COLO668 (cell line): ENCODE data around the gene ITGA2B.

ENCODE experiments used
- DNase-seq: peaks from one replicate; lab custom pipeline; 2025; ENCODE audit not compliant: unreplicated experiment; lab: John Stamatoyannopoulos, UW

Gene ITGA2B

DNA sequence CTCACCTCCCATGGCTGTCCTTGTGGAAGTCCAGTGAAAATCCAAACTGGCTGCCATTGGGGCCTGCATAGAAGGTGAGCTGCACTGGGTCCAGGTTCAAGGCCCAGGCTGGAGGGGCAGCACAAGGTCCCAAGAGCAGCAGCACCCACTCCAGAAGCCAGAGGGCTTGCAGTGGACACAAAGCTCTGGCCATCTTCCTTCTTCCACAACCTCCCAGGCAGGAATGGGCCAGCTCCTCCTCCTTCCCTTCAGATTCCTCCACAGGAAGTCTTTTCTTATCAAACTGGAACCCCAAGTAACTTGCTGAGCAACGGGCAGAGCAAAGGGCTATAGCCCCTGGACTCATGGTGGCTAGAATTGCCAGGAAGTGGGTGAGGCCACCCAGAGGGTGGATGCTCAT is at the start of gene ITGA2B:
TSS of gene ITGA2B (minus strand) at position 369 of the 400 bp plus-strand sequence. CDS start at position 193, 176 bp downstream.
- DNase-seq: no peak

DNA sequence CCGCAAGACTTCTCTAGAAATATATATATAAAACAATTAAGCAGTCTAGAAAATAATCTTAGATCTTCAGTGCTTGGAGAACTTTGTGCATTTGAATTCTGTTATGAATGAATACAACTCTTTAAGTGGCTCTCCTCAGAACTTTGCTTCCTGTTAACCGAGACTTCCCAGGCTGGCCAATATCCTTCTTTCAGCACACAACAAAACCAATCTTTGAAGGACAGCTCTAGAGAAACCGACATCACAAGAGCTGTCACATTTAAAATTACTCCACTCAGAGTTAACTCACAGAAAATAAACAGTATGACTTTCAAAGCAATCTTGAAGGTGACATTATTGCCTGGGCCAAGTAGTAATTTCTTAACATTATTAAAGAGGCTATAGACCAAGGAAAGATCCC is 49.7 kb upstream of the ITGA2B start:
- DNase-seq: no peak

DNA sequence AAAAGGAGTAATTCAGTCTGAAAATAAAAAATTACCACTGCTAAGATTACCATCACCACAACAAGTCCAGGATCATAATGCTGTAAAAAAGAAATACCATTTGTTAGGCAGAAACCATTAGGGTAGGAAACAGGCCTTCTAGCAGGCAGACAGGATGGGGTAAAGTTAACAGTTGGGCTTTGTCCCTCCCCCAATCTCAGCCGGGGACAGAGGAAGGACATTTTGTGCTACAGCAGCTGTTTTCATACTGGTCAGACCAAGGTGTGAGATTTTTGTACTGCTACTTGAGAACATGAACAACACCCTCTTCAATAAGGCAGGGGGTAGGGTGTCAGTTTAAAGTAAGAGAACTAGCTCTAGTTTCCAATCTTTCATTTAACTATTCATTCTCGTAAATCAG is 49.2 kb upstream of the ITGA2B start:
- no peak for DNase-seq

DNA sequence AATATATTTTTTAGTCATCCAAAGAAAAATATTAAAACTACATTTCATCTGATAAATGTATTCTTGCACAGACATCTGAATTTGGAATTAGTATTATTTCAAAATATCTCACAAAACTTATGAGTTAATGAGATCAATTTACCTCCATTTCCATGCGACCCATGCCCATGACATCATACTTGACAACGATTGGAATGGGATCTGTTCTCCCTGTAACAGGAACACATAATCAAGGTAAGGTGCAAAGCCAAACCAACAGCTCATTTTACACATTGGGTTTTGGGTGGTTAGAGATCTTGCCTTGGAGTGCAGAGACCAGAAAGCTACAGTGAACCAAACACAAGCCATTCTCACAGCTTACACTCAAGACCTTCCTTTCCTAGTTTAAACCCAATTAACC is 46.9 kb upstream of the ITGA2B start:
- DNase-seq: no peak

DNA sequence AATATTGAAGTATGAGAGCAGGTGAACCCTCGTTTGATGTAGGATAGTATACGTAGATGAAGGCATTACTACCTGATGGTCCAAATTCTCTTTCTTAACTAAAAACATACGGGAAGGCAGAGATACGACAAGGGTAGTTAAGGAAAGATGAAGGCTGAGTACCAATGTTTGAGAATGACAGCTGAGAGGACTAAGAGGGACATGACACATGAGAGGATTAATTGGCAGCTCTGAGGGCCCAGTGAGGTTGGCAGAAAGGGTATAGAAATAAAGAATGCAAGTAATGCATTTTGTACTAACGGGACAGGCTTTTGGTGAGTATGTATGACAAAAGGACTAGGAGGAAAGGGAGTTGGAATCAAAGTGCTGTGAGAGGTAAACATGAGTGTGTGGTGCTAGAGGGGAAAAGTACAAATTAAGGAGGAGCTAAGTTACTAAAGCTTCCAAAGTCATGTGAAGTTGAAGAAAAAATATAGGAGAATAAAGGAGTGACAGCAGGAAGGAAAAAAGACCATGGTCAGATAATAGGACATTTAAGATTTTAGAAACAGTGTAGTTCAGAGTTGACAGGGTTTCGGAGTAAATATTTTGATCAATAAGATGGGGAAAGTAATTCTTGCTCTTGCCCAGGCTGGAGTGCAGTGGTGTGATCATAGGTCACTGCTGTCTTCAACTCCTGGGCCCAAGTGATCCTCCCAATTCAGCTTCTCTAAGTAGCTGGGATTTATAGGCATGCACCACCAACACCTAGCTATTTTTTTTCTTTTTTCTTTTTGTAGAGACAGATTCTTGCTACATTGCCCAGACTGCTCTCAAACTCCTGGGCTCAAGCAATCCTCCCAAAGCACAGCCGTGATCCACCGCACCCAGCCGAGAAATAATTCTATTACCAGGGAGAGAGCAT is 43.1 kb upstream of the ITGA2B start:
- no peak for DNase-seq

DNA sequence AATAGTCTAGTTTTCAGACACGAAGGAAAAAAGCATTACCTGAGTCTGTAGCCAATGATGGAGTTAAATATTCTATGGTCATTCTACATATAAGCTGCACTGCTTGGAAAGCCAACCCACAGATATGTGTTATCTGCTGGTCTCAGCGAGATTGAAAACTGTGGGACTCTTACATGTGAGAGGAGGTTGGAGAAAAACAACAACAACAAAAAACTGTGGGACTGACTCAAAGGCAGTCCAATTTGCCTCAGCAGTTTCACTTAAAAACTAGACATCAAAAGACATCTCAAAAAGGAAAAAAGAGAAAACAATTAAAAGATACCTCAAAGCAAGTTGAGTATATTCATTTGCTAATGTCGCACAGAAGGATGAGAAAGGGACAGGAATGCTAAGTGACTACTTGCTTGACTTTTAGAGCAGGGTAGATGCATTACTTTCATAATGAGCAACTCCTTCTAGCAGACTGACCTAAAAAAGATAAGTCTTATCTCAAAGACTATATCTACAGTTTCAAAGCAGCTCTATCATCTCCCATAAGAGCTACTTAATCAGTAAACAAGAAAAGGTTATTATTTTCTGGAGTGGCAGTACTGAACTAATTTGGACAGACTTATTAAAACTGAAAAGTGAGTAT is 35.5 kb upstream of the ITGA2B start:
- no peak for DNase-seq

DNA sequence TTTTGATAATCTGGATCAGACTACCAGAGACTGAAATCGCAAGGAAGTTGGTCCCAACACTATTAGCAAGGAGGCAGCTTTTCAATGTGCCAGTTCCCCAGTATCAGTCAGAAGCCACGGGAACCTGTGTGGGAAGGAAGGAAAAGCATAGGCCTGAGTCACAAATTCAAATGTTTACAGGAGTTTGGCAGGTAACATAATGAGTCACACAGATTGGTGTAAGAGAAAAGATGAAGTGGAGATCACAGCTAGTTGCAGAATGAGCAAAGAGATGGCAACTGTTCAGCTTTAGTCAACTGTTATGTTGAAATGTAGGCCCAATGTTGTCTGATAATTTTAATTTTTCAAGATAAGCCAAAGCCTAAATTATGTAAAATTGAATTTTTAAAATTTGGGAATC is 28.1 kb upstream of the ITGA2B start:
- DNase-seq: no peak

DNA sequence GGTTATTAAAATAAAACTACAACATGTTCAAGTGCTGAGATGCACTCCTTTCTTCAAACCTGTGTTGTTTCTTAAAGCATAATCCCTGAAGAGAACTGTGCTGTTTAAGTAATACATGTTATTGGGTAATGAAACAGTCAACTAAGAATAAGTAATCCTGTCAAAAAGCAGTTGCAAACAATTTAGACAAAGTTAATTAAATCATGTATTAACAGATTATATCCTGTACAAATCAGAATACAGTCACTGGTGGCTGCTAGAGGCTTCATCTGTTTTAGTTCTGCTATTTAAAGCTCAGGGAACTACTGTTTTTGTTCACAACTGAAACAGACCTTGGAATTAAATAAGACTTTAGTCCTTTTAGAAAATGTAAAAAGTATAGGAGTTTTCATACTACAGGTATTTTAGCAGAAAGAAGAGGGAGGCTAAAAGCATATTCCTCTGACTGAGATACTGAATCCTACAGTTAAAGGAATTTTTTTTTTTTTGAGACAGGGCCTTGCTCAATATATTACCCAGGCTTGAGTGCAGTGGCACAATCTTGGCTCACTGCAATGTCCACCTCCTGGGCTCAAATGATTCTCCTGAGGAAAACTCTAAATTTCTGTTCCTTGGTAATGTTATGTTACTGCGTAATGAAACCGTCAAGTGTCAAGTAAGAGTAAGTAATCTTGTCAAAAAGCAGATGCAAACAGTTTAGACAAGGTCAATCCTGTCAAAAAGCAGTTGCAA is 27.3 kb upstream of the ITGA2B start:
- no peak for DNase-seq

DNA sequence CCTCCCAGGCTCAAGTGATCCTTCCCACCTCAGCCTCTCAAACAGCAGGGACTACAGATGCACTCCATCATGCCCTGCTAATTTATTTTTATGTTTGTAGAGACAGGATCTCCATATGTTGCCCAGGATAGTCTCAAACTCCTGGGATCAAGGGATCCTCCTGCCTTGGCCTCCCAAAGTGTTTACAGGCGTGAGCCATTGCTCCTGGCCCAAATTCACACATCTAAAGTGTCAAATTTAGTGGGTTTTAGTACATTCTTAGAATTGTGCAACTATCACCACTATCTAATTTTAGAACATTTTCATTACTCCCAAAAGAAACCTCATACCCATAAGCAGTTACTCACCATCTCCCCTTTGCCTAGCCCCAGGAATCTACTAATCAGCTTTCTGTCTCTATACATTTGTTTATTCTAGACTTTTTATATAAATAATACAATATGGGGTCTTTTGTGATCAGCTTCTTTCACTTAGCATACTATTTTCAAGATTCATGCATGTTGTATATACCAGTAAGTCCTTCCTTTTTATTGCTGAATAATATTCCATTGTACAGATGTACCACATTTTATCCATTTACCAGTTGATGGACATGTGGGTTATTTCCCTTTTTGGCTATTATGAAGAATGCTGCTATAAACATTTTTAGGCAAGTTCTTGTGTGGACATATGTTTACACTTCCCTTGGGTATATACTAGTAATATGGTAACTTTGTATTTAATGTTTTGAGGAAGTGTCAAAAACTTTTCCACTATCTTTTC is 25.1 kb upstream of the ITGA2B start:
- no peak for DNase-seq

DNA sequence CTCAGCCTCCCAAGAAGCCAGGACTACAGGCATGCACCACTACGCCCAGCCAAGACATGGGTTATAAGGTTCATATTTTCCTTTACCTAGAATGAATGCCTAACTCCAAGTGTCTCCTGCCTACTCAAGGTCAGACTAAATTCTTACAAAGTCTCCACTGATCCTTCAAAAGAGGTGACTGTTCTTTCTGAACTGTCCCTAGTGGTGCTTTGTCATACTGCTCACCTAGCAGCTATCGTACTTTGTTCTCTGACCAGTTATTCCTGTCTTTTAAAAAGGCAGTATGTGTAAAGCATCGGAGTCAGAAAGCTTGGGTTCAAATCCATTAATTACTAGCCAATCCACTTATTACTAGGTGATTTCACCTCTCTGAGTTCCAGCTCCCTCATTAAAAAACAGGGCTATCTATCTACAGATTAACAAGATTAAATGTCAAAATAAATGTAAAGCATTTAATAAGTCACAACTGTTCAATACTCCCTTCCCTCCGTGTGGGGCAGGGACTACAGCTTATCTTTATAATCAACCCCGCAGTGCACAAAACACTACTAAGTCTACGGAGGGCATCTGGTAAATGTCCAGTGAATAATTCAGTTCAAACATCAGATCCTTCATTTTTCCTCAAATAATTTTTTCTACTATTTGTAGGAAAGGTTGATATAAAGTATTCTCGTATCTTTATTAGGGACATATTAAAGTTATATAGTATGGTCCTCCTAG is 20.0 kb upstream of the ITGA2B start:
- no peak for DNase-seq

DNA sequence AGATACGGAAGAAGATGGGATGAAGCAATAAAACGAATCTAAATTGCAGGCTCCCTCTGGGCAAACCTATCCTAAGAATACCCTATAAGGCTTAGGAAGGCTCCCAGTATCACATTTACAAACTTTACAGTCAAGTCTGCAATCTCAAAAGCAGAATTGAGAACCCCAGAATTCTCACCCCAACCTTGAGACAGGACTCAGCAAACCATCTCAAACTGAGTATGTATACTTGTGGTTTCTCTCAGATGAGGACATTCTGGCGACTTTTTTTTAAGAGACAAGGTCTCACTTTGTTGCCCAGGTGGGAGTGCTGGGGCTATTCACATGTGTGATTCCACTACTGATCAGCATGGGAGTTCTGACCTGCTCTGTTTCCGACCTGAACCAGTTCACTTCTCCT is 19.3 kb upstream of the ITGA2B start:
- no peak for DNase-seq

DNA sequence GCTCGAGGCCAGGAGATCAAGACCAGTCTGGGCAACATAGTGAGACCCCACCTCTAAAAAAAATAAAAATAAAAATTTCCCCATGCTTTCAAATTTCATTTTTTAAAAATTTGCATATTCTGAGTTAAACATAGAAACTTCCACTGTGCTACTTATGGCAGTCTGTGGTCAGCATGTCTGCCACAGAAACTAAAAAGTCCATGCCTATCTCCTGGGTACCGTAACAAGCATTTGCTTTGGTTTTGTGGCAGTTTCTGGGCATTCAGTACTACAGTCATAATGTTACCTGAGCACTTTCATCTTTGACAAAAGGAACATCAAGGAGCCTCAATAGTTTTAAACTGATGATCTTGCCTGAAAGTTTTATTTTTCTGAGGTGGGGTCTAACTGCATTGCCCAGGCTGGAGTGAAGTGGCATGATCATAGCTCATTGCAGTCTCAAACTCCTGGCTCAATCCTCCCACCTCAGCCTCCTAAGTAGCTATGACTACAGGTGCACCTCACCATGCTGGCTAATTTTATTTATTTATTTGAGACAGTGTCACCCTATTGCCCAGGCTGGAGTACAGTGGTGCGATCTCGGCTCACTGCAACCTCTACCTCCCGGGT is 13.2 kb upstream of the ITGA2B start:
- DNase-seq: no peak

DNA sequence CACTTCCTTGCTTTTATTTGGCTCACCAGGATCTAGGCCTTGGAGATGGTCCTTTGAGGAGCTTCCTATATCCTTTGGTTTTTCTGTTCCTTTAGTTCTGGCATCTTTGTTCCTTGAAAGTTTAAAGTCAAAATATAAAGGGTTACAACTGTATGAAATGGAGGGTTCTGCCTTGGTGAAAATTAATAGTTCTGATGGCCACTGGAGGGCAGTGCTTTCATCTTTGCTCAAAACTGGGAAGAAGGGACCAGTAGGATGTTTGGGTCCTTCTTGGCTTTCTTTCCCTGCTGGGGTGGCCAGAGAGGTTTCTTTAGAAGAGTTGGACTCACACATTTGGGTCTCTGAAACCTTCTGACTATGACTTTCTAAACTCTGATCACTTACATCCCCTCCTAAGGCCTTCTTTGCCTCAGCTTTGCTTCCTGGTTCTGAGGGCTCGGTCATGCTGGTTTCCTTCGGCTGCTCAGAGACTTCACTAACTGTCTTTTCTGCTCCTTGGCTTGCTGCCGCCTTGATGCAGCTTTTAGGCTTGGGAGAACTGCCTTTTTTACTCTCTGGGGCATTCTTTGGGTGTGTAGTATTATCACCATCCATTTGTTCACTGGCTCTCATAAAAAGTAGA is 10.9 kb upstream of the ITGA2B start:
- no peak for DNase-seq

DNA sequence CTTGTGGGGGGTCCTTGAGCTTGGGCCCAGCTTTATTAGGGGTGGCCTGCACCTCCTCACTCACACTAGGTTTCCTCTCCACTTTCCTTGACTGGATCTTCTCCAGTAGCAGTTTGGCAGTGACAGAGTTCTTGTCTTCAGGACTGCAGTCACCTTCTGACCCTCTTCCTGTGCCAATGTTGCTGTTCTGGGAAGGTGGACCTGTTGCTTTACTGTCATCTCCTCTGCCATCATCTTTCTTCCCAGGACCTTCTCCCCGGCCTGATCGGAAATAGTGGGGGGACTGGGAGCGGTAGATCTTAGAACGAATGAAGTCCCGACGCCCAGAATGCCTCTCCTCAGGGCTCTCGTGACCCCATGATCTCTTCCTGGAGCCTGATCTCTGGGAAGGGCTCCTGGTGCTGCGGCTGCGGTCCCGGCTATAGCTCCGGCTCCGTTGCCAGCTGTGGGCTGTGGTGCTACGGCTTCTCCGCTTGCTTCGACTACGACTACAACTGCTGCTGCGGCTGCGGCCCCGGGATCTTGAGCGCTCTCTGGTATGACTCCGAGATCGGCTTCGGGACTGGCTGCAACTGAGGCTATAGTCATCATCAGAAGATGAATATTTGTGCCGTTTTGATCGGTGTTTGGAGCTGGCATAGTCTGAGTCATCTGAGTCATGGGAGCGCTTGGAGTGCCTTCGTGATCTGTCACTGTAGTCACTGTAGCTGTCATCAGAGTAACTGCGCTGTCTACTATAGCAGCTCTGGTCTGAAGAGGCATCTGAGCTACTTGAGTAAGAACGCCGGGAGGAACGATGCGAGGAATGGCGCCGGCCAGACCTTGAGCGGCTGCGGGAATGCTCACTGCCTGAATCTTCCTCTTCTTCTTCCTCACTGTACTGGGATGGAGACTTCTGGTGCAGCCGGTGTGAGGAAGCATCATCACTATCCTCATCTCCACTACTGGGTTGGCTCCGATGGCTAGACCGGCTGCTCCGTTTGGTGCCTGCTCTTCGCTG is 9.5 kb upstream of the ITGA2B start:
- no peak for DNase-seq

DNA sequence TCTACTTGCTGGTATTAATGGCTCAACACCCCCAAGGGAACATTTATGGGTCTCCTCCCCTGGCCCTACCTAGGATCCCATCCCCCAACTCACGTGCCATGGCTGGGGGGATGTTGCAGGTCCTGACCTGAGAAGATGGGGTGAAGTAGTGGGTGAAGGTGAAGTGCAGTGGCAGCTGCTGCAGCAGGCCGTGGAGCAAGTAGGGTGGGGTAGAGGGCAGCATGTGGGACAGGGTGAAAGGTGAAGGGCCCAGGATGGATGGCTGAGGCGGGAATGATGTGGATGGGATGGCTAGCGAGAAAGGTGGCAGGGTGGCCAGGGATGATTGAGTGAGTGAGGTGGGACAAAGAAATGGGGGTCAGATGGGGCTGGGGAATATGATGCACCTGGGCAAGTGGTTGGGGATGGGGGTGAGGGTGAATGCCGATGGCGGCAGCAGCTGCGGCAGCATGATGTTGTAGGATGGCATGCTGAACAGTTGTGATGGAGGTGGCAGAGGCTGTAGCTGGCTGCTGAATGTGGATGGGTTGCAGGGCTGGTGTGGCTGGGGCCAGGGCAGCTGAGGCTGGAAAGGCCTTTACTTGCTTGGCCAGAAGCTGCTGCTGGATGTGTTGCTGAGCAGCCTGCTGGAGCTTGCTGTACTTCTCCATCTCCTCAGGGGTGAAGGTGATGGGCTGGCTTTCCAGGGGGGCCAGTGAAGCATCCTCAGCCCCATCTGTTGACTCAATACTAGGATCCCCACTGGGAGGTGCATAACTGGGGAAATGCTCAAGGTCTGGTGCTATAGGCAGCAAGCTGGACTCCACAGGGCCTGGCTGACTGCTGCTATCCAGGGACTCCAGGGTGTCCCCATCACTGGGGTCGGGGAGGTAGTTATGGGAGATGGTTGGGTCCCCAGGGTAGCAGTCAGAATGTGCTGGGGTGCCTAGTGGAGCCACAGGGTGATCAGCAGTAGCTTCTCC is 8.3 kb upstream of the ITGA2B start:
- DNase-seq: no peak

DNA sequence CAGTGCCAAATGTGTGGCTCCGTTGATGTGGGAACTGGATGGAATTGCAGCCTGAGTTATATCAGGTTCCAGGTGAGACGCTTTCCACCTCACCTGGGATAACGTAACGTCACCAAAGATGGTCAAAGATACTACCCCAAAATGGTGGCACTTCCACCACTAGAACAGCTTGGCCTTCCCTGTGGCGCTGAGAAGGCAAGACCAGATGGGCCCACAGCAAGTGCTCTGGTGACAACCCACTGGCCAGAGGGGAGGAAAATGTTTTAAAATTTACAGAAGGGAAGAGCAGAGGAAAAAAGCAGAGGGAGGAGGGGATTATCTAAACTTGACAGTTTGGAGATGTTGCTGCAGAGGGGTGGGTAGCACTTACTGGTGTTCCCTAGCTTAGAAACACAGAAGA is 7.5 kb upstream of the ITGA2B start:
- DNase-seq: no peak

DNA sequence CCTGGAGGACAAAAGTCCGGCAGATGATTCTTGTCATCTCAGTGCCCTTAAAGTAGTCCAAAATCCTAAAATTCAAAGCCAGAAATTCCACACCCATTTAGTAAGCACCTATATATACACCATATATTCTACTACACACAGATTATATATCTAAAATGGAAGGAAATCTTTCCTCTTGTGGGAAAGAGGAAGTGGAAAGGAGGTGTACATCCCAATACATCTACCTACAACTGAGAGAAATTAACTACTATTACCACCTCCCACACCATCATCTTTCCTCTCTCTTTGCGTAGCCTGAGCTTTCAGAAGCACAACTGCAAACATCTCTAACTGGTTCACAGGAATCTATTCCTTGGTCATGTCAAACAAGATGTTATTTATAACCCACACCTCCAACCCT is 5.4 kb upstream of the ITGA2B start:
- no peak for DNase-seq
